Mucosa of descending colon (tissue), 3 donors: ENCODE measurements around the gene RIPPLY3. TPM values are rescaled to one million over a fixed set of nuclear protein-coding genes. Genes with fewer than 3 reads are reported as not detected.
A peak's percentile ranks its signal among the peaks of the same experiment; 100 is the strongest.
"Not testable (repeated sequence)": the region's sequence is repeated elsewhere in the genome, so short reads cannot be mapped to it uniquely, and the experiment has no call there.

Experiments
- ATAC-seq: fragments of 200-7000 bp; cut with Tn5 transposase; one replicate; pipeline ENCODE4 v1.9.1; 2020; ENCODE audit warnings: mild to moderate bottlenecking, moderate library complexity
- DNase-seq, 3 donors: peaks; one replicate each; pipeline ENCODE4 v3.0.0-alpha.2; 2020
- H3K36me3 ChIP-seq: fragments of 200-600 bp; one replicate; pipeline ENCODE4 v1.8.0; 2021; ENCODE audit warnings: low read depth, mild to moderate bottlenecking
- H3K4me1 ChIP-seq: fragments of 200-600 bp; one replicate; pipeline ENCODE4 v1.8.0; 2021; ENCODE audit warnings: low read depth, mild to moderate bottlenecking
- H3K4me3 ChIP-seq: fragments of 200-600 bp; one replicate; pipeline ENCODE4 v1.8.0; 2021; ENCODE audit warnings: mild to moderate bottlenecking
- H3K9me3 ChIP-seq: fragments of 200-600 bp; one replicate; pipeline ENCODE4 v1.8.0; 2021; ENCODE audit warnings: mild to moderate bottlenecking
- intact Hi-C, 2 donors: fragments of 100-400 bp; cut with DNase I in 1 of 2; cut with micrococcal nuclease in 1 of 2; formaldehyde crosslinking; loops; one replicate each; pipeline versions ENCODE4 v1.11.0 to v1.11.1; 2022; cut with DNase I, micrococcal nuclease
- total RNA-seq, 3 donors: library from RNA; stranded (reverse); fragmentation: NEBNext Ultra II Directional in 2 of 3; extraction: Animal tissue kit (Norgen Biotek cat#: 25700) in 2 of 3; gene quantifications; one replicate each; pipeline versions ENCODE4 v1.2.1 to v1.2.4, GENCODE V29; 2021 to 2023
- TF ChIP-seq, protein P1 (sequence below): fragments of 200-600 bp; IDR thresholded peaks from one replicate; pipeline ENCODE4 v1.8.0; 2022; ENCODE audit warnings: antibody characterized with exemption, mild to moderate bottlenecking
- donor health status: DM: no; HTN: no; CAD: no; lungs with moderate emphysema.
- donor health status: DM: no; HTN: no; CAD: no.
- donor health status: DM: no; HTN: yes; CAD: no.

Gene RIPPLY3
- total RNA-seq, 3 donors from 2014 or later: not detected

DNA sequence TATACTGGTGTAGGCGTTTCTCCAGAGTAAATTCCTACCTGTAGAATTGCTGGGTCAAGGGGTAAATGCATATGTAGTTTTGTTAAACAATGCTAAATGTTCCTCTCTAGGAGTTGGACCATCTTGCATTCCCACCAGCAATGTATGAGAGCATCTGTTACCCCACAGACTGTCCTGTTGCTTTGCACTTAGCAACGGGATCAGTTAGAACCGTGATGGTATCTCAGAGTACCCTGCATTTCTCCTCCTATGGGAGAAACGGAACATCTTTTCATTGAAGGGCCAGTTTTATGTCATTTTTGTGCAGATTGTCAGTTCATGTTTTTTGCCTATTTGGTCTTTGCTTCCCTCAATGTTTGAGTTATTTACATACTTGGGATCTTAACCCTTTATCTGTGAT lies 18.0 kb upstream of the RIPPLY3 start:
- Histone ChIP-seq H3K4me1 (peaks cover 5% of the 10 kb centered on the region), H3K36me3 (no peaks in the 10 kb centered on the region), H3K4me3 (no peak overlapping the region), H3K9me3 (no peaks in the 10 kb centered on the region)
- DNase-seq (no peak), ATAC-seq (no peak)
- TF ChIP-seq, protein P1, sequence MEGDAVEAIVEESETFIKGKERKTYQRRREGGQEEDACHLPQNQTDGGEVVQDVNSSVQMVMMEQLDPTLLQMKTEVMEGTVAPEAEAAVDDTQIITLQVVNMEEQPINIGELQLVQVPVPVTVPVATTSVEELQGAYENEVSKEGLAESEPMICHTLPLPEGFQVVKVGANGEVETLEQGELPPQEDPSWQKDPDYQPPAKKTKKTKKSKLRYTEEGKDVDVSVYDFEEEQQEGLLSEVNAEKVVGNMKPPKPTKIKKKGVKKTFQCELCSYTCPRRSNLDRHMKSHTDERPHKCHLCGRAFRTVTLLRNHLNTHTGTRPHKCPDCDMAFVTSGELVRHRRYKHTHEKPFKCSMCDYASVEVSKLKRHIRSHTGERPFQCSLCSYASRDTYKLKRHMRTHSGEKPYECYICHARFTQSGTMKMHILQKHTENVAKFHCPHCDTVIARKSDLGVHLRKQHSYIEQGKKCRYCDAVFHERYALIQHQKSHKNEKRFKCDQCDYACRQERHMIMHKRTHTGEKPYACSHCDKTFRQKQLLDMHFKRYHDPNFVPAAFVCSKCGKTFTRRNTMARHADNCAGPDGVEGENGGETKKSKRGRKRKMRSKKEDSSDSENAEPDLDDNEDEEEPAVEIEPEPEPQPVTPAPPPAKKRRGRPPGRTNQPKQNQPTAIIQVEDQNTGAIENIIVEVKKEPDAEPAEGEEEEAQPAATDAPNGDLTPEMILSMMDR: no peak
- intact Hi-C loops: no loop called here

DNA sequence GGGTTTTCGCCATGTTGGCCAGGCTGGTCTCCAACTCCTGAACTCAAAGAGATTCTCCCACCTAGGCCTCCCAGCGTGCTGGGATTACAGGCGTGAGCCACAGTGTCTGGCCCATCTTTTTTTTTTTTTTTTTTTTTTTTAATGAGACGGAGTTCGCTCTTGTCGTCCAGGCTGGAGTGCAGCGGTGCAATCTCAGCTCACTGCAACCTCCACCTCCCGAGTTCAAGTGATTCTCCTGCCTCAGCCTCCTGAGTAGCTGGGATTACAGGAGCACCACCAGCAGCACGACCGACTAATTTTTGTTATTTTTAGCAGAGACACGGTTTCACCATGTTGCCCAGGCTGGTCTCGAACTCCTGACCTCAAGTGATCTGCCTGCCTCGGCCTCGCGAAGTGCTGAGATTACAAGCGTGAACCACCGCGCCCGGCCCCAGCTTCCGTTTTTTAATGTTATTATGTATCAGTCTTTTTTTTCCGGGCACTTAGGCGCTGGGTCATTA lies 17.3 kb upstream of the RIPPLY3 start:
- intact Hi-C loops, H3K9me3 ChIP-seq, H3K4me1 ChIP-seq, H3K4me3 ChIP-seq, H3K36me3 ChIP-seq, ATAC-seq, DNase-seq: not testable (repeated sequence)

DNA sequence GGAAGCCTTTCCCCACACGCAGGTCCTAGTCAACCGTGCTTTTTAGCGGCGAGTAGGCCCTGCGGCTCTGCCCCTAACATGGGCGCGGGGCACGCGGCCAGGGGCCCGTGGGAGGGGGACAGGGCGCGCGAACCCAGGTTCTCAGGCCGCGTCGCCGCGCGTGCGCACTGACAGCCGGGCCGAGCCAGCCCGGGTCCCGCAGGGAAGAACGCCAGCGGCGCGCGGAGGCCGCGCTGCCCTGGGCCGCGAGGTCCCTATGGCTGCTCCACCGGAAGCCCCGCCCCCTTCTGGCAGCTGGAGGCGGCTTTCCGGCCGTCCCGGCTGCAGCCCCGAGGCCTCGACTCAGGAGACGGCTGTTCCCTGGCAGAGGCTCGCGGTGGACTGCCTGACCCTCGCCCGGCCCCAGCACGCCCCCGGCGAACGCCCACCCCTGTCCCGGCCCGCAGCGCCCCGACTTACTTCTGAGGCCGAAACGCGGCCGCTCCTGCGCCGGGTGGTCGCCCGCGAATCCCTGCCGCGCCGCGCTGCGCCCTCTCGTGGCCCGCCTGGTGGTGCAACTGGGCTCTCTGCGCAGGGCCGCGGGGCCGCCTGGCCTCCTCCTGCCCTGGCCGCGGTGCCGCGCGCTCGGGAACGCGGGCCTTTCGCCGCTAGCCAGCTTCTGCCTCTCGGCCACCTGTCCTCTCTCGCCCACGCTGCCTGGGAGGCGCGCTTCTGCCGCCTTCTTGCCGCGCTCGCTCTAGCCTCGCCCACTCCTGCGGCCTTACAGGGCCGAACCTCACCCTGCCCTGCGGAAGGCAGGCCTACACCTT lies 16.6 kb upstream of the RIPPLY3 start:
- no peak overlapping the region for H3K4me3 ChIP-seq
- TF ChIP-seq, protein P1: peak; percentile 73
- DNase-seq (peak; percentile 91 to 97 (median 95)), ATAC-seq (peak; percentile 98)
- intact Hi-C loops: no loop called here
- peaks cover 5% of the 10 kb centered on the region for H3K4me1 ChIP-seq
- no peaks in the 10 kb centered on the region for H3K9me3 ChIP-seq
- H3K36me3 ChIP-seq: no peaks in the 10 kb centered on the region

DNA sequence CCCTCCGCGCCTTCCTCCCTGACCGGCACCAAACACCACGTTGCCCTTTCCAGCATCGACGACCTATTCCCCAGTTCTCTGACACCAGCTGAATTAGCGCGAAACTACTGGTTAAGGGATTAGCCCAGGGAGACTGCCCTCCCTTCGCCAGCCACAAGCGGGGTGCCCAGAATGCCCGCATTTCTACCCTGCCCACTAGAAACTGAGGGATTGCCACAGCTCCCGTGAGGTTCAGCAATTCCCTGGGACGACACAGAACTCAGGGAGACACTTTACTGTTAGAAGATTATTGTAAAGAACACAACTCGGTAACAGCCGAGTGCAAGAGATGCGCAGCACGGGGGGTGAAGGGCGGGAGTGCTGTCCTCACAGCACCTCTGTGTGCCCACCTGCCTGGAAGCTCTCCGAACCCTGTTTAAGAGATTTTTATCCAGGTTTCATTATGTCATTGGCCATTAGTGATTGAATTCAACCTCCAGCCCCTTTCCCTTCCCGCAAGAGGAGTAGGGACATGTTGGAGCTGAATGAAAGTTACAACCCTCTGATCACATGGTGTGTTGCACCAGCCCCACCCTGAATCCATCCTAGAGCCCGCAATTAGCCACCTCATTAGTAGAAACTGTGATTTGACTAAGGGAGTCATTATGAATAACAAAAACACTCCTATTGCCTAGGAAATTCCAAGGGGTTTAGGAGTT lies 15.8 kb upstream of the RIPPLY3 start:
- Histone ChIP-seq H3K4me3 (no peak overlapping the region), H3K4me1 (peaks cover 5% of the 10 kb centered on the region), H3K36me3 (no peaks in the 10 kb centered on the region), H3K9me3 (no peaks in the 10 kb centered on the region)
- ATAC-seq: no peak
- no peak for DNase-seq
- TF ChIP-seq, protein P1: no peak
- intact Hi-C loops: no loop called here

DNA sequence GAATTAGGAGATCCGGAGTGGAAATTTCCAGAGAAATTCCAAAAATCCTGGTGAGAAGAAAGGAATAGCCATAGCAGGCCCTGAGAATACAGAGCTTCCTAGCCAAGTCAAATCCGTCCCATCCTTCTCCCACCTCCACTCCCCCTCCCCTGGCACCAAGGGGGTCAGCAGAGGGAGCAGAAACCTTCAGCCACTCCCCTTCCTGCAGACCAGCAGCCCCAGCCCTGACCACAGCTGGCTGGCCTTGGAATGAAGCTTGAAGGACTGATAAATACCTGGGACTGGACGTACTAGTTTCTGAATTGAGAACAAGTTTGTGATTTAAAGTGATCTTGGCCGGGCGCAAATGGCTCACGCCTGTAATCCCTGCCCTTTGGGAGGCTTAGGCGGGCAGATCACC lies 13.8 kb upstream of the RIPPLY3 start:
- peaks cover 4% of the 10 kb centered on the region for H3K4me1 ChIP-seq
- TF ChIP-seq, protein P1: no peak
- DNase-seq (no peak), ATAC-seq (no peak)
- no peak overlapping the region for H3K4me3 ChIP-seq
- no peaks in the 10 kb centered on the region for H3K9me3 ChIP-seq
- H3K36me3 ChIP-seq: no peaks in the 10 kb centered on the region
- intact Hi-C loops: no loop called here
